Esophagus muscularis mucosa (tissue), 4 donors: ENCODE measurements around the gene MRC2.

Source experiments
- EP300 ChIP-seq: sonication (generic); formaldehyde crosslinking; IDR thresholded peaks from one replicate; pipeline ENCODE4 v1.6.1; 2017; ENCODE audit warnings: antibody characterized with exemption
- POLR2AphosphoS5 ChIP-seq, 2 donors: sonication (generic); formaldehyde crosslinking; IDR thresholded peaks; one replicate each; pipeline ENCODE4 v1.6.1; 2017; ENCODE audit warnings: antibody characterized with exemption in 2 of 2
- TF ChIP-seq, protein P1 (sequence below), 3 experiments: fragments of 200-600 bp in 2 of 3; fragments of 450-650 bp in 1 of 3; sonication (generic) in 2 of 3; IDR thresholded peaks; one replicate each; pipeline ENCODE4 v1.5.1; 2017 to 2019; ENCODE audit warnings: antibody characterized with exemption in 3 of 3, mild to moderate bottlenecking in 2 of 3, moderate library complexity in 1 of 3

GRCh38 chr17:62631086-62631935 is 3.8 kb downstream of the MRC2 start:
- no peak for TF ChIP-seq POLR2AphosphoS5 (IDR thresholded peaks at IDR 0.05)
- TF ChIP-seq, protein P1, sequence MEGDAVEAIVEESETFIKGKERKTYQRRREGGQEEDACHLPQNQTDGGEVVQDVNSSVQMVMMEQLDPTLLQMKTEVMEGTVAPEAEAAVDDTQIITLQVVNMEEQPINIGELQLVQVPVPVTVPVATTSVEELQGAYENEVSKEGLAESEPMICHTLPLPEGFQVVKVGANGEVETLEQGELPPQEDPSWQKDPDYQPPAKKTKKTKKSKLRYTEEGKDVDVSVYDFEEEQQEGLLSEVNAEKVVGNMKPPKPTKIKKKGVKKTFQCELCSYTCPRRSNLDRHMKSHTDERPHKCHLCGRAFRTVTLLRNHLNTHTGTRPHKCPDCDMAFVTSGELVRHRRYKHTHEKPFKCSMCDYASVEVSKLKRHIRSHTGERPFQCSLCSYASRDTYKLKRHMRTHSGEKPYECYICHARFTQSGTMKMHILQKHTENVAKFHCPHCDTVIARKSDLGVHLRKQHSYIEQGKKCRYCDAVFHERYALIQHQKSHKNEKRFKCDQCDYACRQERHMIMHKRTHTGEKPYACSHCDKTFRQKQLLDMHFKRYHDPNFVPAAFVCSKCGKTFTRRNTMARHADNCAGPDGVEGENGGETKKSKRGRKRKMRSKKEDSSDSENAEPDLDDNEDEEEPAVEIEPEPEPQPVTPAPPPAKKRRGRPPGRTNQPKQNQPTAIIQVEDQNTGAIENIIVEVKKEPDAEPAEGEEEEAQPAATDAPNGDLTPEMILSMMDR (IDR thresholded peaks at IDR 0.05) = no peak
- no peak for TF ChIP-seq EP300
